Heart left ventricle (tissue), 13 donors: ENCODE results near the gene CCDC159.

ENCODE experiments used
- POLR2A ChIP-seq, 2 donors: fragments of 450-650 bp; IDR thresholded peaks; one replicate each; pipeline ENCODE4 v1.6.1; 2017; ENCODE audit warnings: antibody characterized with exemption in 2 of 2, mild to moderate bottlenecking in 2 of 2, moderate library complexity in 2 of 2
- TF ChIP-seq, protein P1 (sequence below), 12 donors: fragments of 200-600 bp; sonication (generic) in 4 of 12; IDR thresholded peaks; one replicate each; pipeline versions ENCODE4 v1.5.0 to v1.8.0; 2018 to 2022; ENCODE audit warnings: antibody characterized with exemption in 12 of 12, mild to moderate bottlenecking in 5 of 12
- donor health status: ischemic (EF 13 %, LVEDD 7.1; RV severe dilation, severe dysfunction).
- donor health status: DM: no; HTN: yes; CAD: no.
- donor health status: DM: no; HTN: no; CAD: no.
- donor health status: ischemic (EF 25% LVEDD 6.9; RV normal size, moderate dysfunction).
- donor health status: ischemic (EF 25% LVEDD 5.7; RV mildly dilated, moderate dysfunction).
- donor health status: ischemic (EF 35%, LVEDD 5.7; RV mildly dilated, moderate dysfunction).
- donor health status: nonischemic (EF 11% LVEDD 7.7; RV severe dilation, severe dysfunction).
- donor health status: DM: yes; HTN: yes; CAD: no.
- donor health status: PGD.
- donor health status: ischemic (EF 29% LVEDD 5.4; RV normal size, mild dysfunction).
- donor health status: nonischemic (EF 23%, LVEDD 6.1; RV moderate dilation, normal function).

DNA sequence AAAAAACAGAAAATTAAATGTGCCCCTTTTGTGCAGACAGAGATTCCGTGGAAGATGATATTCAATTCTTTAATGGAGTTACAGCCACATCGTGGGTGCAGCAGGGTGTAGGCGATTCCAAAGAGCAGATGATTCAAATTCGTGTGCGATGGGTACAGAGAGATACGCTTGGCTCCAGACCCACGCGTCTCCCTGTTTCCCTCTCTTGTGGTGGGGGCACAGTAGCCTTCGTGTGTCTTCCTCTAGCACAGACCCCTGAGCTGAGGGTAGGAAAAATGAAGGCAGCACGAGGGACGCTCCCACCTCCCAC is 45.6 kb upstream of the CCDC159 start:
- TF ChIP-seq, protein P1, sequence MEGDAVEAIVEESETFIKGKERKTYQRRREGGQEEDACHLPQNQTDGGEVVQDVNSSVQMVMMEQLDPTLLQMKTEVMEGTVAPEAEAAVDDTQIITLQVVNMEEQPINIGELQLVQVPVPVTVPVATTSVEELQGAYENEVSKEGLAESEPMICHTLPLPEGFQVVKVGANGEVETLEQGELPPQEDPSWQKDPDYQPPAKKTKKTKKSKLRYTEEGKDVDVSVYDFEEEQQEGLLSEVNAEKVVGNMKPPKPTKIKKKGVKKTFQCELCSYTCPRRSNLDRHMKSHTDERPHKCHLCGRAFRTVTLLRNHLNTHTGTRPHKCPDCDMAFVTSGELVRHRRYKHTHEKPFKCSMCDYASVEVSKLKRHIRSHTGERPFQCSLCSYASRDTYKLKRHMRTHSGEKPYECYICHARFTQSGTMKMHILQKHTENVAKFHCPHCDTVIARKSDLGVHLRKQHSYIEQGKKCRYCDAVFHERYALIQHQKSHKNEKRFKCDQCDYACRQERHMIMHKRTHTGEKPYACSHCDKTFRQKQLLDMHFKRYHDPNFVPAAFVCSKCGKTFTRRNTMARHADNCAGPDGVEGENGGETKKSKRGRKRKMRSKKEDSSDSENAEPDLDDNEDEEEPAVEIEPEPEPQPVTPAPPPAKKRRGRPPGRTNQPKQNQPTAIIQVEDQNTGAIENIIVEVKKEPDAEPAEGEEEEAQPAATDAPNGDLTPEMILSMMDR (IDR thresholded peaks at IDR 0.05) = no peak
- TF ChIP-seq POLR2A (IDR thresholded peaks at IDR 0.05) = no peak
